GM12878 (cell line): ENCODE data around the gene CCL23. TPM values are rescaled to one million over a fixed set of nuclear protein-coding genes. Genes with fewer than 3 reads are reported as not detected.

ENCODE experiments used
- ATAC-seq: fragments of 200-7000 bp; cut with Tn5 transposase; 3 replicates; pipeline ENCODE4 v1.9.1; 2020; ENCODE audit warnings: mild to moderate bottlenecking, moderate library complexity
- BruUV-seq: library from RNA; stranded (reverse); fragments of 400-500 nt; replicated peaks from 2 replicates; lab custom pipeline; 2021; lab: Mats Ljungman, UMichigan
- CTCF ChIA-PET: fragments of 300-600 bp; sonication (Branson Sonifier 250); formaldehyde crosslinking; extraction: SDS; loops from one replicate; lab custom pipeline; 2021; ENCODE audit warnings: inconsistent platforms; lab: Yijun Ruan, JAX
- POLR2A ChIA-PET: fragments of 350-600 bp; formaldehyde crosslinking; extraction: SDS; loops from one replicate; lab custom pipeline; 2021; ENCODE audit warnings: inconsistent platforms; lab: Charles Lee
- RAD21 ChIA-PET: fragments of 300-600 bp; sonication (Branson Sonifier 250); formaldehyde crosslinking; loops from one replicate; lab custom pipeline; 2023; ENCODE audit warnings: antibody characterized with exemption; ENCODE audit not compliant: unreplicated experiment; lab: Charles Lee
- SMC1A ChIA-PET: fragments of 300-600 bp; sonication (Branson Sonifier 250); formaldehyde crosslinking; loops from one replicate; lab custom pipeline; 2023; ENCODE audit not compliant: unreplicated experiment, uncharacterized antibody; lab: Charles Lee
- DNase-seq: peaks from one replicate; pipeline ENCODE4 v3.0.0-alpha.2; 2011; ENCODE audit warnings: low read depth, low spot score
- FAIRE-seq: peaks from 3 replicates; lab custom pipeline; 2011; peaks lifted over from hg19 to GRCh38; lab: Jason Lieb, UNC
- H2AFZ ChIP-seq: 2 replicates; pipeline ENCODE4 v1.6.0; 2011; ENCODE audit warnings: low read depth, low read length, control low read depth; ENCODE audit not compliant: control insufficient read depth
- H3K27ac ChIP-seq: 2 replicates; pipeline ENCODE4 v1.5.1; 2011; ENCODE audit warnings: control low read depth; ENCODE audit not compliant: control insufficient read depth, insufficient read depth
- H3K27me3 ChIP-seq, 2 experiments: replicated peaks in 1 of 2; 2 replicates each; pipeline versions ENCODE4 v1.6.0 to v1.6.1; 2011; ENCODE audit warnings: low read length in 1 of 2; ENCODE audit not compliant: control insufficient read depth in 2 of 2, insufficient read depth in 2 of 2
- H3K36me3 ChIP-seq, 2 experiments: 2 replicates each; pipeline ENCODE4 v1.5.1; 2011; ENCODE audit warnings: low read length in 1 of 2; ENCODE audit not compliant: control insufficient read depth in 2 of 2, insufficient read depth in 2 of 2
- H3K4me1 ChIP-seq: 2 replicates; pipeline ENCODE4 v1.6.1; 2011; ENCODE audit warnings: mild to moderate bottlenecking, low read length, moderate library complexity, mixed read lengths; ENCODE audit not compliant: control insufficient read depth, insufficient read depth
- H3K4me2 ChIP-seq: 2 replicates; pipeline ENCODE4 v1.6.0; 2011; ENCODE audit warnings: control low read depth; ENCODE audit not compliant: control insufficient read depth, insufficient read depth
- H3K4me3 ChIP-seq: fragments of 200-600 bp; sonication (generic); 2 replicates; pipeline ENCODE4 v1.5.1; 2016
- H3K79me2 ChIP-seq: 2 replicates; pipeline ENCODE4 v1.6.0; 2011; ENCODE audit warnings: low read length; ENCODE audit not compliant: control insufficient read depth, insufficient read depth
- H3K9ac ChIP-seq: 2 replicates; pipeline ENCODE4 v1.8.0; 2011; ENCODE audit warnings: low read length, control low read depth, mixed read lengths; ENCODE audit not compliant: control insufficient read depth, insufficient read depth
- H3K9me3 ChIP-seq: replicated peaks from 3 replicates; pipeline ENCODE4 v1.5.1; 2011; ENCODE audit warnings: mild to moderate bottlenecking, low read length; ENCODE audit not compliant: control insufficient read depth, insufficient read depth
- H4K20me1 ChIP-seq: 2 replicates; pipeline ENCODE4 v1.6.0; 2011; ENCODE audit not compliant: control insufficient read depth, insufficient read depth
- BACH1 ChIP-seq: fragments of 450-650 bp; IDR thresholded peaks from 2 replicates; pipeline ENCODE4 v1.6.1; 2017; ENCODE audit warnings: mild to moderate bottlenecking, borderline replicate concordance
- CBFB ChIP-seq: IDR thresholded peaks from 2 replicates; pipeline ENCODE4 v1.6.1; 2016; ENCODE audit warnings: antibody characterized with exemption, low read depth
- E4F1 ChIP-seq: fragments of 450-650 bp; IDR thresholded peaks from 2 replicates; pipeline ENCODE4 v1.6.1; 2018; ENCODE audit warnings: borderline replicate concordance, mild to moderate bottlenecking; ENCODE audit not compliant: partially characterized antibody
- FOS ChIP-seq: IDR thresholded peaks from 3 replicates; pipeline ENCODE4 v1.6.1; 2011; ENCODE audit warnings: borderline replicate concordance; ENCODE audit not compliant: insufficient read length; ENCODE audit errors: extremely low read depth
- FOXK2 ChIP-seq: fragments of 450-650 bp; IDR thresholded peaks from 2 replicates; pipeline ENCODE4 v1.6.1; 2017; ENCODE audit warnings: mild to moderate bottlenecking, moderate library complexity
- KLF5 ChIP-seq: fragments of 450-650 bp; IDR thresholded peaks from 2 replicates; pipeline ENCODE4 v1.6.1; 2014; ENCODE audit warnings: mild to moderate bottlenecking; ENCODE audit not compliant: partially characterized antibody
- MEF2B ChIP-seq: fragments of 450-650 bp; IDR thresholded peaks from 2 replicates; pipeline ENCODE4 v1.6.1; 2018; ENCODE audit warnings: mild to moderate bottlenecking, moderate library complexity; ENCODE audit not compliant: partially characterized antibody, poor library complexity, severe bottlenecking
- MTA2 ChIP-seq: fragments of 450-650 bp; IDR thresholded peaks from 2 replicates; pipeline ENCODE4 v1.6.1; 2016; ENCODE audit warnings: low read depth, mild to moderate bottlenecking, moderate library complexity
- MTA3 ChIP-seq: IDR thresholded peaks from 2 replicates; pipeline ENCODE4 v1.6.1; 2012; ENCODE audit warnings: low read length, inconsistent platforms, borderline replicate concordance
- MXI1 ChIP-seq: fragments of 150-350 bp; IDR thresholded peaks from 2 replicates; pipeline ENCODE4 v1.6.1; 2011; ENCODE audit warnings: low read depth, mild to moderate bottlenecking, inconsistent platforms, low read length, improper control_type of control experiment
- PAX5 ChIP-seq: IDR thresholded peaks from 2 replicates; pipeline ENCODE4 v1.6.1; 2011; ENCODE audit warnings: low read depth, low read length, borderline replicate concordance
- POLR2A ChIP-seq: IDR thresholded peaks from 2 replicates; pipeline ENCODE4 v1.6.1; 2011; ENCODE audit warnings: low read depth, mild to moderate bottlenecking, low read length
- POLR2AphosphoS5 ChIP-seq: IDR thresholded peaks from 2 replicates; pipeline ENCODE4 v1.6.1; 2011; ENCODE audit warnings: mild to moderate bottlenecking, low read length, inconsistent platforms
- SUZ12 ChIP-seq: fragments of 200-600 bp; sonication (generic); IDR thresholded peaks from one replicate; pipeline ENCODE4 v1.6.1; 2018; ENCODE audit warnings: antibody characterized with exemption, mild to moderate bottlenecking; ENCODE audit not compliant: unreplicated experiment
- TAF1 ChIP-seq: IDR thresholded peaks from 2 replicates; pipeline ENCODE4 v1.6.1; 2011; ENCODE audit warnings: mild to moderate bottlenecking, low read depth, low read length, borderline replicate concordance
- WGBS: methylation state at CpG from one replicate; pipeline ENCODE4 v1.1.6; 2016; ENCODE audit warnings: low lambda C conversion rate; ENCODE audit not compliant: insufficient replicate concordance, insufficient coverage; ENCODE audit errors: missing lambda C conversion rate; 5-methylcytosine and 5-hydroxymethylcytosine counted together
- in situ Hi-C: fragments of 300-500 bp; cut with MboI; formaldehyde crosslinking; loops from 9 replicates; pipeline ENCODE4 v1.14.3; 2018; ENCODE audit warnings: mixed read lengths
- intact Hi-C: fragments of 100-400 bp; cut with micrococcal nuclease; formaldehyde crosslinking; loops from one replicate; pipeline ENCODE4 v1.14.2; 2022; ENCODE audit not compliant: unreplicated experiment
- polyA plus RNA-seq, 11 experiments: library from polyadenylated mRNA; depleted of rRNA in 4 of 11; unstranded in 6 of 11; stranded (reverse) in 5 of 11; fragments of >200 nt; fragmentation: Nextera tagmentation in 4 of 11; fragmentation: Illumina TruSeq in 1 of 11; extraction: Ambion mirVana in 4 of 11; extraction: Trizol in 1 of 11; gene quantifications; 1 replicate in 1 of 11; 2 replicates in 10 of 11; pipeline versions ENCODE4 v1.2.1 to v1.2.3, GENCODE V29; 2011 to 2016; ENCODE audit warnings: inconsistent platforms in 2 of 11, missing spikeins in 2 of 11, low read depth in 1 of 11
- total RNA-seq, 4 experiments: library from RNA; depleted of rRNA in 3 of 4; stranded (reverse); fragments of >200 nt in 3 of 4; fragmentation: Illumina TruSeq in 1 of 4; extraction: Trizol in 1 of 4; gene quantifications; 2 replicates each; pipeline versions ENCODE4 v1.2.1 to v1.2.3, GENCODE V29; 2013 to 2021
- TF ChIP-seq, protein P1 (sequence below): fragments of 450-650 bp; formaldehyde crosslinking; IDR thresholded peaks from 2 replicates; pipeline ENCODE4 v1.5.0; 2022; ENCODE audit warnings: mild to moderate bottlenecking, missing genetic modification characterization
- TF ChIP-seq, protein P2 (sequence below): fragments of 450-650 bp; IDR thresholded peaks from 2 replicates; pipeline ENCODE4 v1.6.1; 2017; ENCODE audit warnings: mild to moderate bottlenecking, low read depth, inconsistent platforms; ENCODE audit not compliant: poor library complexity, severe bottlenecking

The CCL23 gene
- total and polyA plus RNA-seq, 10 of the 15 experiments (the other 5 are each of a cell fraction or from before 2014, with no cell fraction given), result 0.15 to 0.62 (median 0.41) TPM; not detected in 6

- BruUV-seq, result no TSS peak
- H3K36me3 ChIP-seq, result no peaks in the 10 kb centered on the region
- H3K9me3 ChIP-seq, result no peaks in the 10 kb centered on the region; the same call in 2 of the 3 replicates
- H3K9ac ChIP-seq, result no peak overlapping the region
- intact Hi-C loops (no loop called here), in situ Hi-C loops (no loop called here)
- H3K27me3 ChIP-seq, result no peaks in the 10 kb centered on the region
- ChIA-PET SMC1A (interaction anchor here (1.0 to 1.8 kb wide), 3 partner anchors 9 to 55 kb away, joined by 3 to 6 read pairs (median 4); no protein-coding TSS in a partner anchor), RAD21 (no interaction called here), POLR2A (no interaction called here), CTCF (interaction anchor here (1.3 kb wide), 1 partner anchor 12 kb away, joined by 3 read pairs; no protein-coding TSS in a partner anchor)
- H4K20me1 ChIP-seq, result no peaks in the 10 kb centered on the region
- no peaks in the 10 kb centered on the region for H3K79me2 ChIP-seq
- H3K27ac ChIP-seq, result no peak overlapping the region
- 56% methylated on average over 7 of the region's 7 CpGs for WGBS
- H3K4me2 ChIP-seq, result no peak overlapping the region
- H3K4me3 ChIP-seq, result no peak overlapping the region
- H2AFZ ChIP-seq, result no peak overlapping the region
- no peak for DNase-seq
- FAIRE-seq, result no peak
- no peaks in the 10 kb centered on the region for H3K4me1 ChIP-seq
- no peak for ATAC-seq
- TF ChIP-seq POLR2AphosphoS5 (no peak), MTA2 (no peak), SUZ12 (no peak), E4F1 (no peak), KLF5 (no peak), BACH1 (no peak), PAX5 (no peak), FOXK2 (no peak), POLR2A (no peak), FOS (no peak), MXI1 (no peak), CBFB (no peak), TAF1 (no peak), MEF2B (no peak), MTA3 (no peak)
- TF ChIP-seq, protein P1, sequence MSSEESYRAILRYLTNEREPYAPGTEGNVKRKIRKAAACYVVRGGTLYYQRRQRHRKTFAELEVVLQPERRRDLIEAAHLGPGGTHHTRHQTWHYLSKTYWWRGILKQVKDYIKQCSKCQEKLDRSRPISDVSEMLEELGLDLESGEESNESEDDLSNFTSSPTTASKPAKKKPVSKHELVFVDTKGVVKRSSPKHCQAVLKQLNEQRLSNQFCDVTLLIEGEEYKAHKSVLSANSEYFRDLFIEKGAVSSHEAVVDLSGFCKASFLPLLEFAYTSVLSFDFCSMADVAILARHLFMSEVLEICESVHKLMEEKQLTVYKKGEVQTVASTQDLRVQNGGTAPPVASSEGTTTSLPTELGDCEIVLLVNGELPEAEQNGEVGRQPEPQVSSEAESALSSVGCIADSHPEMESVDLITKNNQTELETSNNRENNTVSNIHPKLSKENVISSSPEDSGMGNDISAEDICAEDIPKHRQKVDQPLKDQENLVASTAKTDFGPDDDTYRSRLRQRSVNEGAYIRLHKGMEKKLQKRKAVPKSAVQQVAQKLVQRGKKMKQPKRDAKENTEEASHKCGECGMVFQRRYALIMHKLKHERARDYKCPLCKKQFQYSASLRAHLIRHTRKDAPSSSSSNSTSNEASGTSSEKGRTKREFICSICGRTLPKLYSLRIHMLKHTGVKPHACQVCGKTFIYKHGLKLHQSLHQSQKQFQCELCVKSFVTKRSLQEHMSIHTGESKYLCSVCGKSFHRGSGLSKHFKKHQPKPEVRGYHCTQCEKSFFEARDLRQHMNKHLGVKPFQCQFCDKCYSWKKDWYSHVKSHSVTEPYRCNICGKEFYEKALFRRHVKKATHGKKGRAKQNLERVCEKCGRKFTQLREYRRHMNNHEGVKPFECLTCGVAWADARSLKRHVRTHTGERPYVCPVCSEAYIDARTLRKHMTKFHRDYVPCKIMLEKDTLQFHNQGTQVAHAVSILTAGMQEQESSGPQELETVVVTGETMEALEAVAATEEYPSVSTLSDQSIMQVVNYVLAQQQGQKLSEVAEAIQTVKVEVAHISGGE (CRISPR knock-in tag), result no peak
- TF ChIP-seq, protein P2, sequence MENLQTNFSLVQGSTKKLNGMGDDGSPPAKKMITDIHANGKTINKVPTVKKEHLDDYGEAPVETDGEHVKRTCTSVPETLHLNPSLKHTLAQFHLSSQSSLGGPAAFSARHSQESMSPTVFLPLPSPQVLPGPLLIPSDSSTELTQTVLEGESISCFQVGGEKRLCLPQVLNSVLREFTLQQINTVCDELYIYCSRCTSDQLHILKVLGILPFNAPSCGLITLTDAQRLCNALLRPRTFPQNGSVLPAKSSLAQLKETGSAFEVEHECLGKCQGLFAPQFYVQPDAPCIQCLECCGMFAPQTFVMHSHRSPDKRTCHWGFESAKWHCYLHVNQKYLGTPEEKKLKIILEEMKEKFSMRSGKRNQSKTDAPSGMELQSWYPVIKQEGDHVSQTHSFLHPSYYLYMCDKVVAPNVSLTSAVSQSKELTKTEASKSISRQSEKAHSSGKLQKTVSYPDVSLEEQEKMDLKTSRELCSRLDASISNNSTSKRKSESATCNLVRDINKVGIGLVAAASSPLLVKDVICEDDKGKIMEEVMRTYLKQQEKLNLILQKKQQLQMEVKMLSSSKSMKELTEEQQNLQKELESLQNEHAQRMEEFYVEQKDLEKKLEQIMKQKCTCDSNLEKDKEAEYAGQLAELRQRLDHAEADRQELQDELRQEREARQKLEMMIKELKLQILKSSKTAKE, result no peak
These were observed 41.6 kb upstream of the CCL23 start for GRCh38 chr17:36059406-36059805.
